ENCODE measurements around the gene LDB3. TPM values are rescaled to one million over a fixed set of nuclear protein-coding genes. Genes with fewer than 3 reads are reported as not detected.
"Not testable (repeated sequence)": the region's sequence is repeated elsewhere in the genome, so short reads cannot be mapped to it uniquely, and the experiment has no call there.

LDB3 gene
- total RNA-seq, 6 donors from 2014 or later, result 0.67 to 2.1 (median 1.1) TPM

- Histone ChIP-seq H3K36me3 (no peaks in the 10 kb centered on the region), H3K4me1 (peaks cover 4 to 14% (median 5%) of the 10 kb centered on the region in 4 donors), H3K9me3 (no peaks in the 10 kb centered on the region), H3K27me3 (no peaks in the 10 kb centered on the region), H3K4me3 (no peak overlapping the region), H3K27ac (no peak overlapping the region)
- TF ChIP-seq POLR2AphosphoS5 (IDR thresholded peaks at IDR 0.05) (no peak), CTCF (IDR thresholded peaks at IDR 0.05) (no peak), POLR2A (IDR thresholded peaks at IDR 0.05) (no peak), EP300 (IDR thresholded peaks at IDR 0.05) (no peak)
- 39 to 41% methylated on average over 4 of the region's 4 CpGs for WGBS, 2 donors
- DNase-seq, result no peak
- no peak for ATAC-seq (ENCODE audit: low FRiP score in 2 of 2)
Measured at GRCh38 chr10:86734207-86734988, 66.1 kb downstream of the LDB3 start.

DNA sequence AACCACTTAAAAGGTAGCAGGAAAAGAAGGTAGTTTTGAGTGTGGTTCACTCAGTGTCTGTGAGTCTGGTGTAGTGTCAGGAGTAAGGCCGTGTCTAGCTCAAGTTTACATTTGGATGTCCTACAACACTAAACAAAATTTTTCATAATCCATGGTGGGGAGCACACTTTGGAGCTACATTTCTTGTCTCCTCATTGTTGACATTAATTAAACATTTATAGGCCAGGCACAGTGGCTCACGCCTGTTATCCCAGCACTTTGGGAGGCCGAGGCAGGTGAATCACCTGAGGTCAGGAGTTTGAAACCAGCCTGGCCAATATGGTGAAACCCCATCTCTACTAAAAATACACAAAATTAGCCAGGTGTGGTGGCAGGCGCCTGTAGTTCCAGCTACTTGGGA lies 67.0 kb downstream of the LDB3 start:
- not testable (repeated sequence) for H3K36me3 ChIP-seq; H3K27me3 ChIP-seq; H3K9me3 ChIP-seq; H3K27ac ChIP-seq; H3K4me3 ChIP-seq; ATAC-seq (ENCODE audit: low FRiP score in 2 of 2); DNase-seq
- WGBS, 2 donors, result 85 to 92% methylated on average over 4 of the region's 4 CpGs
- peaks cover 4 to 14% (median 5%) of the 10 kb centered on the region in 4 donors for H3K4me1 ChIP-seq

GRCh38 chr10:86742230-86742629 lies 73.9 kb downstream of the LDB3 start:
- TF ChIP-seq EP300 (IDR thresholded peaks at IDR 0.05) (no peak), POLR2A (IDR thresholded peaks at IDR 0.05) (no peak), CTCF (IDR thresholded peaks at IDR 0.05) (no peak)
- Histone ChIP-seq H3K27me3 (no peaks in the 10 kb centered on the region), H3K36me3 (no peaks in the 10 kb centered on the region), H3K9me3 (no peaks in the 10 kb centered on the region), H3K4me3 (no peak overlapping the region), H3K4me1 (peaks cover 0 to 13% (median 11%) of the 10 kb centered on the region in 4 donors), H3K27ac (no peak overlapping the region)
- 95 to 100% methylated on average over 1 of the region's 1 CpG for WGBS, 2 donors
- no peak for ATAC-seq (ENCODE audit: low FRiP score in 2 of 2)
- no peak for DNase-seq

DNA sequence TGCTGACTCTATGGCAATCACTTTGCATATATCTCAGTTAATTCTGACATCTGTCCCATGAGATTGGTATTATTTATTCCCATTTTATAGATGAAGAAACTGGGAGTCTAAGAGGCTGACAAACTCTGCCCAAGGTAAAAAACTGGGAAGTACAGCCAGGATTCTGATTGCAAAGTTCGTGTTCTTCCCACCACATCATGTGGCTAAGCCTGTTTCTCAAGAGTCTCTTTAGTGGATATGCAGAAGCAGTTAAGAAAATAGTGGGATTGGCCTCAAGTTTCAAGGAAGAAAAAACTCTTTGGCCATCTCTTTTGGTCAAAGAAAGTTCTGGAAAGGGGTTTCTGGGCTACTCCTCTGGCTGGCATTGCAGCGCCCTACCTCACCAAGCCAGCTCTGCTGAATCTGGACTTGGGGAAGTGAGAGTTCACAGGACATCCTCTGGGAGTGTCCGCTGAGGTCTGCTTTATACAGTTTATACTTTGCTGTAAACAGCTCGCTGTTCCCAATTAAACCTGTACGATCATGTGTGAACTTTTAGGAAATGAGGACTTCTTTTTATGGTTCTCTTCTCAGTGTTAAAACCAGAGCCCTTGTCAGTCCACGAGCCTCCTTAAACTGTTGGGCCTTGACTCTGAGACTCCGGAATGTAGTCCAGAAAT lies 75.9 kb downstream of the LDB3 start:
- H3K4me3 ChIP-seq, result no peak overlapping the region
- TF ChIP-seq CTCF (IDR thresholded peaks at IDR 0.05) (no peak), POLR2A (IDR thresholded peaks at IDR 0.05) (no peak), EP300 (IDR thresholded peaks at IDR 0.05) (no peak)
- ATAC-seq (ENCODE audit: low FRiP score in 2 of 2) (peak in 1 of 2 donors; percentile 55), DNase-seq (no peak)
- H3K27ac ChIP-seq, result peak overlapping the region in 2 of 4 donors; percentile 32 to 66
- H3K4me1 ChIP-seq, result peaks cover 0 to 18% (median 16%) of the 10 kb centered on the region in 4 donors
- no peaks in the 10 kb centered on the region for H3K9me3 ChIP-seq
- no peaks in the 10 kb centered on the region for H3K36me3 ChIP-seq
- no peaks in the 10 kb centered on the region for H3K27me3 ChIP-seq
- 53 to 56% methylated on average over 7 of the region's 7 CpGs for WGBS, 2 donors

GRCh38 chr10:86747796-86748581 lies 79.7 kb downstream of the LDB3 start:
- Histone ChIP-seq H3K27me3 (no peaks in the 10 kb centered on the region), H3K36me3 (no peaks in the 10 kb centered on the region), H3K4me1 (peaks cover 0 to 18% (median 16%) of the 10 kb centered on the region in 4 donors), H3K27ac (no peak overlapping the region), H3K4me3 (no peak overlapping the region), H3K9me3 (no peaks in the 10 kb centered on the region)
- no peak for TF ChIP-seq POLR2A (IDR thresholded peaks at IDR 0.05)
- no peak for TF ChIP-seq POLR2AphosphoS5 (IDR thresholded peaks at IDR 0.05)
- no peak for TF ChIP-seq EP300 (IDR thresholded peaks at IDR 0.05)
- no peak for TF ChIP-seq CTCF (IDR thresholded peaks at IDR 0.05)
- 29 to 35% methylated on average over 7 of the region's 7 CpGs for WGBS, 2 donors
- DNase-seq (no peak), ATAC-seq (ENCODE audit: low FRiP score in 2 of 2) (no peak)

All from upper lobe of left lung (tissue), 6 donors.